GM21526 (cell line): ENCODE measurements around the gene TMEM18.
"Not testable (repeated sequence)": the region's sequence is repeated elsewhere in the genome, so short reads cannot be mapped to it uniquely, and the experiment has no call there.

ENCODE experiments used
- ATAC-seq: cut with Tn5 transposase; IDR thresholded peaks from one replicate; pipeline ENCODE4 v1.9.1; 2021; ENCODE audit warnings: moderate library complexity; ENCODE audit not compliant: unreplicated experiment, low FRiP score

The TMEM18 gene

GRCh38 chr2:694174-694573, 17.0 kb upstream of the TMEM18 start:
- no peak for ATAC-seq

- no peak for ATAC-seq
These were observed 16.4 kb upstream of the TMEM18 start for GRCh38 chr2:693606-694005.

DNA sequence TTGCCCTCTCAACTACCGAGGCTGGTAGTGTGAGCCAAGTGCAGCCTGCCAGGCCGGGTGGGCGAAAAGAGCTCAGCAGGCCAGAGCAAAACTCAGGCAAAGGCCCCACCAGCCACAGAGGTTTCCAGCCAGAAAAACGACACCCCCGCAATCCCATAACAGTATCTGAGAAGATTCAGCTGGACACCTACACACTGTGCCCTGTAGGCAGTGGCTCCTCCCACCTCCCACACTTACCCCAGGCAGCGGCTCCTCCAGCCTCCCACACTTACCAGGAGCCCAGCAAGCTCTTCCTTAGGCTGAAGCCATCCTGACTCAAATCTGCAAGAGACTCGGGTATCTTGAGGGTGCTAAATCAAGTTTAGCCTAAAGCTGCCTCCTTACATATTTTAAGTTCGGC, 15.6 kb upstream of the TMEM18 start:
- ATAC-seq: no peak

DNA sequence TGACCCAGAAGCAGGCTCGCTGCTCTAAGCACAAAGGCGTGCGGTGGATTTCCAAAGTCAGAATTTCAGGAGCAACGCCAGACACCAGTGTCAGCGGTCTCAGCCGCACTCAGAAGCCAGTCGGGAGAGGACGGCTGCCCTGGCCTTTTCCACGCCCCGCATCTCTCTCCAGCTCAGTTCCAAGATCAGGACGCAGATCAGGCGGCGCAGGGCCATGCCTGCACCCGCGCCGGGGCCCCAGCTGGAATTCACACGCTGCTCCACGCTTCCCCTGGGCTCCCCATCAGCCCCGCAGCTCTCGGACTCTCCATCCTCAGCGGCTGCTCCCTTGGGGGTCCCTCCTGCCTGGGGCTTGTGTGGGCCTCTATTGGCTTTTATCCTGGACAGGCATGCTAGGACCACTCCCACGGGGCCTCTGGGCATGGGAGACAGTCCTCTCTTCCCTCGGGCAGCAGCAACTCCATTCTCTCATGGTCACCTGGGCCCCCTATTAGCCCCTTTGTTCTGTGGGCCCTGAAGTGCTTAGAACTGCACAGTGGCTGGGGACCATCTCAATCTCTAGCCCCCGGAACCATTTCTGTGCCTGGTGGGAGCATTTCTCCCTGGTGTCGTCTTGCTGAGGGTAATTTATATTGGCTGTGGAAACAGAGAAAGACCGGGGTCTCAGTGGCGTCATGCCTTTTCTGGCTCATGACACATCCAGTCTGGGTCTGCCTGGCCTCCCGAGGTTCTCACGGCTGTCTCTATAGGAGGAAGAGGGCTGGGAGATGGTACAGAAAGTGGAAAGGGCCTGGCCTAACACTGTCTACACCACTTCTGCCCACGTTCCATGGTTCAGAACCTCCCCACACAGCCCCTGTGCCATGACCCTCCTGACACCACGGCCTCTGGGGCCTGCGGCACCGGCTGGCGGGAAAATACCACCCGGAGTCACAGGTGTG, 14.9 kb upstream of the TMEM18 start:
- no peak for ATAC-seq

GRCh38 chr2:690799-691198, 13.6 kb upstream of the TMEM18 start:
- no peak for ATAC-seq

- no peak for ATAC-seq
These were observed 12.8 kb upstream of the TMEM18 start for GRCh38 chr2:689877-690510.

DNA sequence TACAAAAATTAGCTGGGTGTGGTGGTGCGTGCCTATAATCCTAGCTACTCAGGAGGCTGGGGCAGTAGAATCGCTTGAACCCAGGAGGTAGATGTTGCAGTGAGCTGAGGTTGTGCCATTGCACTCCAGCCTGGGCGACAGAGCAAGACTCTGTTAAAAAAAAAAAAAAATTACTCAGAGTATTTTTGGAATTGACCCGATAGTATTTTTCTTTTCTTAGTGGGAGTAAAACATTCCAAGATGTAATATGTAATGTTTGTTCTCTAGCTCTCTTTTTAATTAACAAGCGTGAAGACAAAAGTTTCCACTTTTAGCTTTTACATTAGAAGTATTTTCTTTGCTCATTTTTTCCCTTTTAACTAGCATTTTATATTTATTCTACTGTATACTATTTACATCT, 12.0 kb upstream of the TMEM18 start:
- no peak for ATAC-seq

DNA sequence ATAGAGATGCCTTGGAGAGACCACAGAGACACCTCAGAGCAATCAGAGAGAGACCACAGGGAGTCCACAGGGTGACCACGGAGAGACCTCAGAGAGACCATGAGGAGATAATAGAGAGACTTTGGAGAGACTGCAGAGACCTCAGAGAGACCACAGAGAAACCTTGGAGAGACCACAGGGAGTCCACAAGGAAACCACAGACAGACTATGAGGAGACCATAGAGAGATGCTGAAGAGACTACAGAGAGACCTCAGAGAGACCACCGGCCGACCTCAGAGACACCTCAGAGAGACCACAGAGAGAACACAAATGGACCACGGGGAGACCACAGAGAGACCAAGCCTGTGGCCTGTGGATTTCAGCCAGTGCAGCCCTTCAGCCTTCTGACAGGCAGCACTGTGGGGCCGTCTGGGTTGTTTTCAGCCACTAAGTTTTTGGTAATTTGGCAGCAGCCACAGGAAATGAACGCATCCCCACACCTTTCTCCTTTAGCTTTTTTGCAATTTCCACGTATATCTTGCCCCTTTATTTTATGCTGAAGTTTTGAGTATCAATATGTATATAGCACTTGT, 11.4 kb upstream of the TMEM18 start:
- ATAC-seq: no peak

GRCh38 chr2:685421-685820, 8.2 kb upstream of the TMEM18 start:
- no peak for ATAC-seq

DNA sequence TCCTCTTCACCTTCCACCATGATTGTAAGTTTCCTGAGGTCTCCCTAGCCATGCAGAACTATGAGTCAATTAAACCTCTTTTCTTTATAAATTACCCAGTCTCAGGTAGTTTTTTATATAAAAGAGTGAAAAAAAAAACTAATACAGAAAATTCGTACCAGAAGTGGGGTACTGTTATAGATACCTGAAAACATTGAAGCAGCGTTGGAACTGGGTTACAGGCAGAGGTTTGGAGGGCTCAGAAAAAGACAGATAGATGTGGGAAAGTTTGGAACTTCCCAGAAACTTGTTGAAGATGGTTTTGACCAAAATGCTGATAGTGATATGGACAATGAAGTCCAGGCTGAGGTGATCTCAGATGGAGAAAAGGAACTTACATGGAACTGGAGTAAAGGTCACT, 7.7 kb upstream of the TMEM18 start:
- not testable (repeated sequence) for ATAC-seq

- no peak for ATAC-seq
These were observed 5.0 kb upstream of the TMEM18 start for GRCh38 chr2:682226-682625.

DNA sequence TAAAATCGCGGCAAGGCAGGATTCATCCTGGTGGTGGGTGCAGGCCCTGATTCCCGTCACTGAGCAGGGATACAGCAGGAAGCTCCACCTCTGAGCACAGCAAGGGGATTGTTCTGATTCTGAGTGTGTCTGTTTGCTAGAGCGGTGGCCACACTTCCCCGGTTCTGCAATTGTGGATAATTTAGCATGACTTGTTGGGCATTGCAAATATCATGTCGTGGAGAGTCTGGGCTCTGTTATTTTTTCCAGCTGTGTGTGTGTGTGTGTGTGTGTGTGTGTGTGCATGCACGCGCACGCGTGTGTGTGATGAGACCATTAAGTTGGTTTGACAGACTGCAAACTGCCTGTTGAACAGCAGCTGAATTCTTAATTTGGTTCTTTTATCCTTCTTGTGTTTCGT, 4.1 kb upstream of the TMEM18 start:
- no peak for ATAC-seq

GRCh38 chr2:680496-680895, 3.3 kb upstream of the TMEM18 start:
- ATAC-seq: no peak

DNA sequence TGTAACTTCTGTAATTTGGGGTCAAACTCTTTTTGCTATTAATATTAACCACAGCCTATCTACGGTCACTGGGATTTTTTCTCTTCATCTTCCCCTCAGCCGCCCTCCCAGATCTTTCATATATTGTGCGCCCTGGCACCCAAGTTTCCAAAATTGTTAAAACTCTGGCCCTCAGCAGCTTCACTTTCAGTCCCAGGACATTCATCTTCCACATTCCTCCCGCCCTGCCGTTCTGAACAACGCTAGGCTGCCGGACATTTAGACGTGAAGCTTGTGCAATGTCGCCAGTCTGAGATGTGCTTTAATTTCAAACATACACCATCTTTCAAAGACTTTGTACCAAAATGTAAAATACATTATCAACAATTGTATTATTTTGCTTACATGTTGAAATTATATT, 1.8 kb upstream of the TMEM18 start:
- no peak for ATAC-seq

DNA sequence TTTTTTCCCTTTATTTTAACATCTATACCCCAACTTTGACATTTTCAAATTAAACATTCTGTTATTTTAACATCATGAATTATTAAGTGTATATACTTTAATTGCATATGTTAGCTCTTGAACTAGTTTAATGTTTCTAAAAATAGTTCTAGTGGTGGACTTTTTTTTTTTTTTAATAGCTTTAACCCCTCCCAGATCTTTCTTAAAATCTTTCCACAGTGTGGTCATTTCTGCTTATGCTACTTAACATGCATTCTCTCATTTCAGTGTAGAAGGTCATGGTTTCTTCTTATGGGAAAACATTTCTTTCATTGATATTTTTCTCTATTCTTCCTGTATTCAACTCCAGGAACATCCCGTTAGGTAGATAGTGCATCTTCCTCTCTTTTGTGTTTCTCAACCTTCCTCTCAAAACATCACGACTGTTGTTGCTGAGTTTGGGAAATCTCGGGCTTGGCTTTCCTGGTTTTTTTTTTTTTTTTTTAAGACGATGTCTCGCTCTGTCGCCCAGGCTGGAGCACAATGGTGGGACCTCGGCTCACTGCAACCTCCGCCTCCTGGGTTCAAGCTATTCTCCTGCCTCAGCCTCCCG, 849 bp upstream of the TMEM18 start:
- no peak for ATAC-seq

GRCh38 chr2:676647-677055, 555 bp downstream of the TMEM18 start:
- peak; percentile 84 for ATAC-seq

- ATAC-seq: peak; percentile 21
These were observed 1.1 kb downstream of the TMEM18 start for GRCh38 chr2:675982-676646.

GRCh38 chr2:675460-675859, 1.7 kb downstream of the TMEM18 start:
- no peak for ATAC-seq

DNA sequence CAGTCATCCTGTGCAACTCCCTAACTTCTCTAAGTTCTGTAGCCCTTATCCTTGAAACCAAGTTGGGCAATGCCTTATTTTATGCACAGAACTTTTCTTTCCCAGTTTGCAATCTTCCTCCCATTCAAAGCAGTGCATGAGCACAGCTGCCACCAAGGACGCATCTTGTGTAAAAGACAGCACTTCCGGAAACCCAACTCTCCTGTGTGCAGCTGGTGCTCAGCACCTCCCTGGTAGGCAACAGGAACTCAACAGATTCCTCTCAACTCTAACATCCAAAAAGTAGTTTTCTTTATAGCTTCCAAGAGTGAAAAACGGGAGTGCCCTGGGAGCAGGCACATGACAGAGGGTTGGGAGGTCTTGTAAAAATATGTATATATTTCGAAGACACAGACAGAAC, 2.2 kb downstream of the TMEM18 start:
- ATAC-seq: no peak

DNA sequence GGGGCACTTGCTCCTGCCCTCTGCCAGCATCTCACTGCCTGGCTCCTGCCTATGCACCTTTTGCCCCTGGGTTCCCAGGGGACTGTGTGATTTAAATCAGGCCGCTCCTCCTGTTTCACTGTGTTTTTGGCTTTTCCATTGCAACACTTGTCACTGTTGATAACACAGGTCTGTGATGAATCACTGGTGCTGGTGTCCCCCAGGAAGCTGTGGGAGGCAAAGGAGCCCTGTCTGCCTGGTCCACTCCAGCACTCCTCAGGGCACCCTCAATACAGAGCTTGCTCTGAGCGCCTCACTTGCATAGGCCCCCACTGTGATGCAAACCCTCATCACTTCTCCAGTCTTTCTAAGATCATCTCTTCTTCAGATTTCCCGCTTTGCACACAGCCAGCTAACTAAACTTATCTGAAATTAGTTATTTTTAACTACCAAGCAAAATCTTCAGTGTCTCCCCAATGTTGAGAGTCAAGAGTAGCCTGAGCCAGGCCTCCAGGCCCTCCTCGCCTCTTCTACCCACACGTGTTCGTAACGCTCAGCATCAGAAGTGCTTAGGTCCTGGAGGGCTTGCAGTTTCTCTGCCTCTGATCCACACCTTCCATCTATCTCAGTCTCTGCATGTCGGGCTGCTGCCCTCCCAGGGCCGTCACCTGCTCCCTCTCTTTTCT, 2.8 kb downstream of the TMEM18 start:
- ATAC-seq: no peak
